Activated CD4-positive, alpha-beta T cell treated with anti-CD3 and anti-CD28 coated beads, Interleukin-2, amount 10 ng/mL, durations not matched to agents 24 days and 14 days (primary cell): ENCODE measurements around the gene TTC29. TPM values are rescaled to one million over a fixed set of nuclear protein-coding genes. Genes with fewer than 3 reads are reported as not detected.

ENCODE experiments used
- DNase-seq: peaks from one replicate; pipeline ENCODE4 v3.0.0; 2022
- H3K27ac Mint-ChIP-seq: one replicate; pipeline ENCODE4 v1.8.0; 2022; ENCODE audit warnings: mild to moderate bottlenecking, mixed read lengths
- H3K27me3 Mint-ChIP-seq: one replicate; pipeline ENCODE4 v1.8.0; 2022; ENCODE audit warnings: mixed read lengths
- H3K36me3 Mint-ChIP-seq: one replicate; pipeline ENCODE4 v1.8.0; 2022; ENCODE audit warnings: low read depth, mild to moderate bottlenecking, mixed read lengths
- H3K4me1 Mint-ChIP-seq: one replicate; pipeline ENCODE4 v1.8.0; 2021; ENCODE audit warnings: mixed read lengths
- H3K4me3 Mint-ChIP-seq: one replicate; pipeline ENCODE4 v1.8.0; 2022; ENCODE audit warnings: mild to moderate bottlenecking, moderate library complexity, mixed read lengths
- H3K9me3 Mint-ChIP-seq: one replicate; pipeline ENCODE4 v1.8.0; 2021; ENCODE audit warnings: mixed read lengths
- intact Hi-C: fragments of 100-400 bp; cut with micrococcal nuclease; formaldehyde crosslinking; loops from one replicate; pipeline ENCODE4 v1.15.1; 2023
- total RNA-seq: library from RNA; stranded (reverse); gene quantifications from 2 replicates; pipeline ENCODE4 v1.2.3, GENCODE V29; 2022

Gene TTC29
- total RNA-seq, 1 donor from 2014 or later, result not detected

DNA sequence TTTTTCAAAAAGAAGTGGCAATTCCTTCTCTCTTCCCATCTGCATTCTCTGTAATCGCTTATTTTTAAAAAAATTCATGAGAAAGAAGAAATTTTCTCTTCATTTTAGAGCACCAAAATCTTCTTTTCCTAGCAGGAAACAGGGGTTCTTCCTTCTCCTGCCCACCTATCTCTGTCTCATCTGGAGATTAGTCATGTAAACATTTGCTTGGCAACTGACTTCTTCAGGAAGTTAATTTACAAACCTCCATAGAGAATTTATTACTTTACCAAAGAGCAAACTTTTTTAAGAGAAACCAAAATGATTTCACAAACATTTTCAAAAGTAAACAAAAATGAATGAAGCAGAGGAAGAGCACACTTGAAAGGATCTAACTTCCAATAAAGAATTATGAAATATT, 13.5 kb downstream of the TTC29 start:
- intact Hi-C loops, result no loop called here
- Mint-ChIP-seq H3K4me1 (no peaks in the 10 kb centered on the region), H3K36me3 (no peaks in the 10 kb centered on the region), H3K9me3 (no peaks in the 10 kb centered on the region), H3K27me3 (peaks cover 3% of the 10 kb centered on the region), H3K4me3 (no peak overlapping the region), H3K27ac (no peak overlapping the region)
- DNase-seq, result no peak

GRCh38 chr4:146930673-146931072, 15.0 kb downstream of the TTC29 start:
- Mint-ChIP-seq H3K27ac (no peak overlapping the region), H3K9me3 (no peaks in the 10 kb centered on the region), H3K27me3 (peaks cover 3% of the 10 kb centered on the region), H3K36me3 (no peaks in the 10 kb centered on the region), H3K4me3 (no peak overlapping the region), H3K4me1 (no peaks in the 10 kb centered on the region)
- intact Hi-C loops, result no loop called here
- no peak for DNase-seq

GRCh38 chr4:146927695-146928094, 18.0 kb downstream of the TTC29 start:
- DNase-seq, result no peak
- no peak overlapping the region for H3K4me3 Mint-ChIP-seq
- no peak overlapping the region for H3K27ac Mint-ChIP-seq

GRCh38 chr4:146916479-146917076, 29.1 kb downstream of the TTC29 start:
- DNase-seq, result peak; percentile 73
- H3K4me1 Mint-ChIP-seq, result no peaks in the 10 kb centered on the region
- intact Hi-C loops, result loop anchor here (1.0 to 5.0 kb wide), 4 partner anchors 576 to 959 kb away; no protein-coding TSS in a partner anchor

More at GRCh38 chr4:146927695-146928094, 18.0 kb downstream of the TTC29 start:
- no peaks in the 10 kb centered on the region for H3K36me3 Mint-ChIP-seq
- H3K4me1 Mint-ChIP-seq, result no peaks in the 10 kb centered on the region
- H3K27me3 Mint-ChIP-seq, result peaks cover 10% of the 10 kb centered on the region
- intact Hi-C loops, result no loop called here
- no peaks in the 10 kb centered on the region for H3K9me3 Mint-ChIP-seq

DNA sequence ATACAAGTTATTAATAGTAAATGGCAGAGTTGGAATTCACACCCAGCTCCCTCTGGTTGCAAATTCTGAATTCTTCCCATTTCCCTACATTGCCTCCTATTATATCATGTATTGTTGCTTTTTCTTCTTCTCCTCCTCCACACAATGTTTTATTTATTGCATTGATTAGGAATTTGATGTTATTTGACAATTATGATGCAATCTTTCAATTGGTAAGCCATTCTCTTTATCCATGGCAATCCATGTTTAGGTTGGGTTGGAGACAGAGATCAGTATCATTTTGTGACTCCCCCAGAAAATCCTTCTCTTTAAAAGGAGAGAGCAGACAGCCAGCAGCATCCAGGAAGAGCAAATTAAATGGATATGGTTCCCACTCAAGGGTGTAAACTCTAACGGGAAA, 30.5 kb downstream of the TTC29 start:
- Mint-ChIP-seq H3K27ac (no peak overlapping the region), H3K36me3 (no peaks in the 10 kb centered on the region), H3K27me3 (peaks cover 11% of the 10 kb centered on the region), H3K4me1 (no peaks in the 10 kb centered on the region), H3K4me3 (no peak overlapping the region), H3K9me3 (no peaks in the 10 kb centered on the region)
- intact Hi-C loops, result loop anchor here (5.0 kb wide), 1 partner anchor 958 kb away; no protein-coding TSS in a partner anchor
- no peak for DNase-seq

More at GRCh38 chr4:146916479-146917076, 29.1 kb downstream of the TTC29 start:
- Mint-ChIP-seq H3K4me3 (no peak overlapping the region), H3K36me3 (no peaks in the 10 kb centered on the region), H3K27me3 (peaks cover 8% of the 10 kb centered on the region), H3K27ac (no peak overlapping the region), H3K9me3 (no peaks in the 10 kb centered on the region)

DNA sequence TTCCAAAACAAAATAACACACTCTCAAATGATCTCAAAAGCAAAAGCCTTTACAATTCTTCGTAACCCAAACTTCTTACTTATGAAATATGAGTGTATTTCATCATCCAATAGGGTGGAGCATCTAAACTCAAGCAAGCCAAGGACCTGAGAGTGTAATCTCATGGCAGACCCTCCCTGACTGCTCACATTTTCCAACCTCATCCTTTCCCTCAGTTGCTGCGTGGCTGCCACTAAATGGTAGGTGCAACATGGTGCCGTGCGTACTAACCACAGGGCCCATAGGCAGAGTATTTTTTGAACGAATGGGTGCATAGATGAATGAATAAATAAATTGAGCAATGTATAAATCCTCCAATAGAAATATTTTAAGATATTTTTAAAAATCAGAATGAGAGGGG, 45.4 kb downstream of the TTC29 start:
- Mint-ChIP-seq H3K4me3 (no peak overlapping the region), H3K4me1 (no peaks in the 10 kb centered on the region), H3K27me3 (peaks cover 2% of the 10 kb centered on the region), H3K27ac (no peak overlapping the region), H3K36me3 (no peaks in the 10 kb centered on the region), H3K9me3 (no peaks in the 10 kb centered on the region)
- DNase-seq, result no peak
- intact Hi-C loops, result no loop called here

DNA sequence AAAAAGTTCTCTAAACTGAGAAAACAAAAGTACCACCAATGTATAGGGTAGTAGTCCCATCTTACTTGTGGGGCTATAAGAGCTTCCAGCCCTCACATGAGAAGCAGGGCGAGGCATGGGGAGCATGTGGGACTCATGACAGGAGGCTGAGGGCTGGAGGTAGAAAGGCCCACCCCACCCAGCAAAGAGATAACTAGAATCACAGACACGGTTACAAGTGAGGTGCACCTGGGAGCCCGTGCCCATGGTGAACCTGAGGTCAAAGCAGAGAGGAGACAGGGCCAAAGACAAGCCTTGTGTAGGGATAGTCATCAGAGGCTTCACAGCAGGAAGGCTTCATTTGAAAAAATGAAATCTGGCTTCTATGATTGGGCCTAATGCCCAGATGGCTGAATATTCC, 55.4 kb downstream of the TTC29 start:
- Mint-ChIP-seq H3K27me3 (peaks cover 2% of the 10 kb centered on the region), H3K9me3 (no peaks in the 10 kb centered on the region), H3K4me3 (no peak overlapping the region), H3K36me3 (no peaks in the 10 kb centered on the region), H3K27ac (no peak overlapping the region), H3K4me1 (no peaks in the 10 kb centered on the region)
- intact Hi-C loops, result no loop called here
- no peak for DNase-seq

DNA sequence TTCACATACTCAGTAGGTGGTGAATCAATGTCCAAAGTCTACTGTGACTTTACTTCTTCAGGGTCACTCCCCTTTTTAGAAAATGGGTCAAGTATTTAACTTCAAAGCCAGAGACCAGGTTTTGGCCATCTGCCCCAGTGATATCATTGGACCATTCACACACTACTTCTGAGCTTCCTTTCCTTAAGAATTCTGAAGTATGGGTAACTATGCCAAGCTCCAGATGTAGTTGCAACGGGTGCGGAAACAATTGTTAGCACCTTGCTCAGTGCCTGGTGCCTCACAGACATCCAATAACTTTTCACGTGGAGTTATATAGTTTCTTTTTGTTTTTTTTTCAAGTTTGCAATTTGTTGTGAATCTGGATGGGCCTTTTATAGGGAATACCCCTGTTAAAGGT, 62.6 kb downstream of the TTC29 start:
- Mint-ChIP-seq H3K27ac (no peak overlapping the region), H3K4me1 (no peaks in the 10 kb centered on the region), H3K9me3 (no peaks in the 10 kb centered on the region), H3K27me3 (peaks cover 1% of the 10 kb centered on the region), H3K4me3 (no peak overlapping the region), H3K36me3 (no peaks in the 10 kb centered on the region)
- intact Hi-C loops, result no loop called here
- DNase-seq, result no peak

DNA sequence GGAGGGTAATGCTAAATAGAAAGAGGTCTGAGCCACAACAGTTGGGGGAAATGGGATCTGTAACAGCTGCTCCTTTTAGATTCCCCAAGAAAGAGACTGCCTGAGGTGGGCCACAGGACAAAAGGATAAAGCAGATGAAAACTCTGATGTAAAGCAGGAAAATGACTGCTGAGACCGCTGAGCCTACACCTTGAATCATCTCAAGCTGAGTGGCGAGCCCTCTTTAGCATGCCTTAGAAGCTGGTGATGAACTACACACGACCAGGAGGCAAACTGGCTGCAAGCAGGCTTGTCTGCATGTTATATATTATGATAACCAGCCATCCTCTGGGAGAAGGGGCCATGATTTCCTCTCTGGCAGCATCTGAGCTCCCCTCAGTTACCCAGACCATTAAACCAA, 88.4 kb downstream of the TTC29 start:
- Mint-ChIP-seq H3K4me3 (no peak overlapping the region), H3K27ac (no peak overlapping the region), H3K36me3 (no peaks in the 10 kb centered on the region), H3K4me1 (no peaks in the 10 kb centered on the region), H3K9me3 (no peaks in the 10 kb centered on the region), H3K27me3 (no peaks in the 10 kb centered on the region)
- DNase-seq, result no peak
- intact Hi-C loops, result no loop called here

DNA sequence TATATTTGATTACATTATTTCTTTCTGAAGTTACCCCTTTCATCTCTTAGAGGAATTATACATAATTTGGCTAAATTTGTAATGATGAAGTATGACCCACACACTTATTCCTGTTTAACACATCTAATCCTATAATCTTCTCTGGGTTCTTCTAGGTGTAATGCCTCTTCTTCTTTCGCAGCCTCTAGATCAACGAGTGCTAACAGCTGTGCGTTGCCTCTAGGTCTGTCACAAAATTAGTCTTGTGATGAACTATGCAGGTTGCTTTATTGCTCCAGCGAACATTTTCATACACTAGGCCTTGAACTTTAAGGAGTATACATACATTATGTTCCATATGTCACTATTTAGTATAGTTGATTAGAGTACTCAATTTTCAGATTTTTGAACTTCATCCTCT, 89.9 kb downstream of the TTC29 start:
- no peak overlapping the region for H3K27ac Mint-ChIP-seq
- H3K4me3 Mint-ChIP-seq, result no peak overlapping the region
- H3K9me3 Mint-ChIP-seq, result no peaks in the 10 kb centered on the region
- no peak for DNase-seq
- H3K27me3 Mint-ChIP-seq, result no peaks in the 10 kb centered on the region
- no peaks in the 10 kb centered on the region for H3K36me3 Mint-ChIP-seq
- H3K4me1 Mint-ChIP-seq, result no peaks in the 10 kb centered on the region
- intact Hi-C loops, result no loop called here

GRCh38 chr4:146852360-146852759, 93.3 kb downstream of the TTC29 start:
- H3K27ac Mint-ChIP-seq, result no peak overlapping the region
- no peak for DNase-seq
- no peaks in the 10 kb centered on the region for H3K9me3 Mint-ChIP-seq
- H3K4me3 Mint-ChIP-seq, result no peak overlapping the region
- no peaks in the 10 kb centered on the region for H3K4me1 Mint-ChIP-seq
- intact Hi-C loops, result no loop called here
- H3K27me3 Mint-ChIP-seq, result no peaks in the 10 kb centered on the region
- H3K36me3 Mint-ChIP-seq, result no peaks in the 10 kb centered on the region

GRCh38 chr4:146847345-146847744, 98.3 kb downstream of the TTC29 start:
- no peaks in the 10 kb centered on the region for H3K27me3 Mint-ChIP-seq
- intact Hi-C loops, result no loop called here
- no peaks in the 10 kb centered on the region for H3K9me3 Mint-ChIP-seq
- no peak overlapping the region for H3K27ac Mint-ChIP-seq
- DNase-seq, result no peak
- H3K4me1 Mint-ChIP-seq, result no peaks in the 10 kb centered on the region
- no peaks in the 10 kb centered on the region for H3K36me3 Mint-ChIP-seq
- no peak overlapping the region for H3K4me3 Mint-ChIP-seq

GRCh38 chr4:146846882-146847281, 98.8 kb downstream of the TTC29 start:
- no peaks in the 10 kb centered on the region for H3K27me3 Mint-ChIP-seq
- no peaks in the 10 kb centered on the region for H3K9me3 Mint-ChIP-seq
- H3K4me1 Mint-ChIP-seq, result no peaks in the 10 kb centered on the region
- DNase-seq, result no peak
- H3K27ac Mint-ChIP-seq, result no peak overlapping the region
- H3K4me3 Mint-ChIP-seq, result no peak overlapping the region
- intact Hi-C loops, result no loop called here
- no peaks in the 10 kb centered on the region for H3K36me3 Mint-ChIP-seq

DNA sequence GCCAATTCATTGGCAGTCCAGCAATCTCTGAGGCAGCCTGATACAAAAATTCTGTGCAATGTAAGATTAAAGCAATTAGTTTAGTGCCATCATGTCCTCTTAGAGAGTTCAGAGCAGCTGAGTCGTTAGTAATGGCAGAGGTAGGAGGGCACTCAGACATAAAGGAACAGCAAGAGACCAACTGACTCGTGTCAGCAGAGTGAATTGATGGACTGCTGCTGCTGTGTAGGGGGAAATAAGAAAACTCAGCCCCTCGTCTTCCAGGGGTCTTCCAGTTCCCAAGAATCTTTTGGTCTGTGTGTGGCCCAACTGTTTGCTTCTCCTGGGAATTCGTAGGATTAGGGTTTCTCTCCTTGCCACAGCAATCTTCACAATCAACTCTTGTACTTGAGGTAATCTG, 100.9 kb downstream of the TTC29 start:
- intact Hi-C loops, result no loop called here
- no peak for DNase-seq
- no peaks in the 10 kb centered on the region for H3K27me3 Mint-ChIP-seq
- H3K36me3 Mint-ChIP-seq, result no peaks in the 10 kb centered on the region
- no peaks in the 10 kb centered on the region for H3K4me1 Mint-ChIP-seq
- H3K4me3 Mint-ChIP-seq, result no peak overlapping the region
- no peaks in the 10 kb centered on the region for H3K9me3 Mint-ChIP-seq
- no peak overlapping the region for H3K27ac Mint-ChIP-seq

- Mint-ChIP-seq H3K4me1 (no peaks in the 10 kb centered on the region), H3K9me3 (no peaks in the 10 kb centered on the region), H3K36me3 (no peaks in the 10 kb centered on the region), H3K27me3 (no peaks in the 10 kb centered on the region), H3K27ac (no peak overlapping the region), H3K4me3 (no peak overlapping the region)
- intact Hi-C loops, result no loop called here
- no peak for DNase-seq
These were observed 102.8 kb downstream of the TTC29 start for GRCh38 chr4:146842876-146843275.
